Eye (tissue), 1 donor: ENCODE data around the gene OSBPL5.

Experiments
- DNase-seq: peaks from one replicate; pipeline ENCODE4 v3.0.0-alpha.2; 2015

OSBPL5 gene

GRCh38 chr11:3133261-3134217 lies 31.6 kb downstream of the OSBPL5 start:
- no peak for DNase-seq

DNA sequence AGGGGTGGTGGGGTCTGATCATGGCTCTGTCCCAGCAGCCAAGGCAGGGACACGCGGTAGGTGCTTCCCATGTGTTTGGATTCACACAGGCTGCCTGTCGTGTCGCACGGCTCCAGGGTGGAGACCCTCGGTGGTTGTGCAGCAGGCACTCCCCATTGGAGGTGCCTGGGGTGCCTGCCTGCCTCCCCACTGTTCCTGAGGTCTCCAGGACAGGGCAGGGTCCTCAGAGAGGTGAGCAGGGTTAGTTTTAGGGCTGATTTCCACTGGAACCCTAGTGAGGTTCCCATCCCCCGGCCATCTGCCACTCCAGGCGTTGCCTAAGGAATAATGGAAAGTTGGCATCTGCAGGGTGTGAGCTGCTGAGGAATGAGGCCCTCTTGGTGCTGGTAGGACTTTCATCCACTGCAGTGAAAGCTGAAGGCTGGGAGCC lies 32.3 kb downstream of the OSBPL5 start:
- no peak for DNase-seq

GRCh38 chr11:3132271-3132781 lies 32.8 kb downstream of the OSBPL5 start:
- DNase-seq = no peak

DNA sequence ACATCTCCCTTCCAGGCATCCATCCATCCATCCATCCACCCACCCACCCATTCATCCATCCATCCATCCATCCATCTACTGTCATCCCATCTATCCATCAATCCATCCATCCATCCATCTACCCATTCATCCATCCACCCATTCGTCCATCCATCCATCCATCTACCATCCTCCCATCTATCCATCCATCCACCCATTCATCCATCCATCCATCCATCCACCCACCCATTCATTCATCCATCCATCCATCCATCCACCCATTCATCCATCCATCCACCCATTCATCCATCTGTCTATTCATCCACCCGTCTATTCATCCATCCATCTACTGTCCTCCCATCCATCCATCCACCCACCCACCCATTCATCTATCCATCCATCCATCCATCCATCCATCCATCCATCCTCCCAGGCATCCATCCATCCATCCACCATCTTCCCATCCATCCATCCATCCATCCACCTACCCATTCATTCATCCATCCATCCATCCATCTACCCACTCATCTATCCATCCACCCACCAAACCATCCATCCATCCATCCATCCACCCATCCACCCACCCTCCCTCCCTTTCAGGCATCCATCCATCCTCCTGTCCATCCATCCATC lies 33.7 kb downstream of the OSBPL5 start:
- no peak for DNase-seq

GRCh38 chr11:3130269-3131071 lies 34.6 kb downstream of the OSBPL5 start:
- DNase-seq = no peak

DNA sequence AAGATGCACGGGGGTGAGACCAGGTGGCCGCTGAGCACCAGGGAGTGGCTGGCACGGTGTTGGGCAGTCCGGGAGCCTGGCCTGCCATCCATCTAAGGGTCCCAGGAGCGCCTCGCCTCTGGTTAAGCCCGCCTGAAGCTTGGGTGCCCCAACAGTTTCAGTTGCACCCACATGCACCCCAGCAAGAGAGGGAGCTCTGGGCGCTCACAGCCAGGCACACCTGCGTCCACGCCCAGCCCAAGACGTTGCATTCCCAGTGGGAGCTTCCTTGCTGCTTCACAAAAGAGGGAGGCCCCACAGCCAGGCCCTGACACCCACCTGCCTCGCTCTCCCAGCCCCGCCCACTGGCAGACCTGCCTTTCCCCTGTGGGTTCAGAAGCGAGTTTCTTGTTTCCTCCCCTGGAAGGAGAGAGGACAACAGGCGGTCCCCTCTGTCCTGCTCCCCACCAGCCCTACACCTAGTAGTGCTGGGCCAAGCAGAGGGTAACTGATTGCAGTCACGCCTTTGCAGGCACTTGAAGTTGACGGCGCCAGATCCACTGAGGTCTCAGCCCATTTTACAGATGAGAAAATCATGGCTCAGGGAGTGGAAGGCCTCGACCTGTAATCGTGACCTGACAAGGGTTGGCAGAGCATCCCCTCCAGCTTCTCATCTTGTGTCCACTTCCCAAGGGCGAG lies 35.4 kb downstream of the OSBPL5 start:
- DNase-seq = no peak

DNA sequence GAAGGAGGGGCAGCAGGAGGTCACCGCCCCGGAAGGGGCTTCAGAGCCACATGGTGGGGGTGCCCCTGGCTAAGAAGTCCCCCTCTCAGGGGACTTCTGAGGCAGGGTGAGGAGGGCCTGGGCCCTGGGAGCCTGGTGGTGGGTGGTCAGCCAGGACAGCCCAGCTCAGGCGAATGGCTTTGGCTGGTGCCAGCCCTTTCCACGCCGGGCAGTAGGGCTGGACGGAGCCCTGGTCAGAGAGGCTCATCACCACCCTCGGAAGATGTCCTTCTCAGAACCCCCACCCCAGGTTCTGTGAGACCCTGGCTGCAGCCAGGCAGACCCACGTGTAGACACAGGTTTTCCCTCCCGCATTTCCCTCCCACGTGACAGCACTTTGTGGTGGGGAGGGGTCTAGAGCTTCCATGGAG lies 35.9 kb downstream of the OSBPL5 start:
- DNase-seq = no peak

GRCh38 chr11:3128356-3129180 lies 36.5 kb downstream of the OSBPL5 start:
- DNase-seq = no peak

DNA sequence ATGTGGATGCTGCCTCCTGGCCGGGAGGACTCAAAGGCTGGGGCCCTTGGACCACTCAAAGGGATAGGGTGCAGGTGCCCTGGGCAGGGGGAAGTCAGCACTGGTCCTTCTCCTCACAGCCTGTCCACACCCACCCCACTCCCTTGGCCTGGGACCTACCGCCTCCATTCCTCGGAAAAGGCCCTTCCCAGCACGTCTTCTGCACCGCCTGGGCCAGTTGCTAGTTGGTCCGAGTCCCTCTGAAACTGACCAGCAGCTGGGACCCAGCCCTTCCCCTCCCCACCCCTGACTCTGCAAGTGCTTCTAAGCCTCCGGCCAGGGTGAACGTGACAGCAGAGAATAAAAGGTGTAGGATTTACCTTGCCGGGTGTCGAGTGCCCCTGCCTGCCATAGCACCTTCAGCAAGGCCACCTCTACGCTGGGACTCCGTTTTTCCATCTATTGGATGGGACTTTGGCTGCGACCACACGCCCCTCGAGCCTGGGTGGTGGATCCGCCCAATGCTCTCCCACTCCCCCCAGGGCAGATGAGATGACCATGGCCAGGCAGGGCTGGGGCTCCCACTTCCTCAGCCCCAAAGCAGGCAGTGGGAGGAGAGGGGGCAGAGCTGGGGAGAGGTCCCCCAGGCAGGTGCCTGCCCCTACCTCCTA lies 37.3 kb downstream of the OSBPL5 start:
- no peak for DNase-seq

GRCh38 chr11:3126901-3127691 lies 38.0 kb downstream of the OSBPL5 start:
- DNase-seq = no peak

DNA sequence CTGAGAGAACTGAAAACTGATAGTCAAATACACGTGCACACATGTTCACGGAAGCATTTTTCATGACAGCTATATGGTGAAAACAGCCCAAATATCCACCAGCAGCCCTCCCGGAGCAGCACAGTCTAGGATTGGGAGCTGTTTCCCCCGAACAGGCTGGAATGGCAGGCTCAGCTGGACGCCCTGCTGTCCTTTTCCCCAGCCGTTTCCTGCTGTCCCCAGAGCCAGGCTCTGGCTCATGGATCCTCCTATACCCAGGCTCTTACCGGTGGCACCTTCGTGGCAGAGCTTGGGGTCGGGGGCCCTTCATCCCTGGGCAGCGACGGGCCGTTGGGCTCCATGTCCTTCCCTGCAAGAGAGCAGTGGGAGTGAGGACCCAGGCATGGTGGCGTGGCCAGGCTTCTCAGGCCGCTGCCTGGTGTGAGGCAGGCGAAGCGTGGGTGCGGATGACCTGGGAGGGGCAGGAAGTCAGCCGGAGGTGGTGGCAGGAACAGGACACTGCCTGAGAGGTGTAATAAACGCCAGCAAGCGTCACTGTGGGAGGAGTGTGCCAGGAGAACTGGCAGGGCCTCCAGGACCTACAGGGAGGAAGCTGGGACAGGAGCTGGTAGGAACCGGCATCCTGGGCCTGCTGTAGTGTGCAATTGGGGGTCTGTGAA lies 38.8 kb downstream of the OSBPL5 start:
- DNase-seq = no peak

GRCh38 chr11:3124821-3125220 lies 40.3 kb downstream of the OSBPL5 start:
- no peak for DNase-seq

DNA sequence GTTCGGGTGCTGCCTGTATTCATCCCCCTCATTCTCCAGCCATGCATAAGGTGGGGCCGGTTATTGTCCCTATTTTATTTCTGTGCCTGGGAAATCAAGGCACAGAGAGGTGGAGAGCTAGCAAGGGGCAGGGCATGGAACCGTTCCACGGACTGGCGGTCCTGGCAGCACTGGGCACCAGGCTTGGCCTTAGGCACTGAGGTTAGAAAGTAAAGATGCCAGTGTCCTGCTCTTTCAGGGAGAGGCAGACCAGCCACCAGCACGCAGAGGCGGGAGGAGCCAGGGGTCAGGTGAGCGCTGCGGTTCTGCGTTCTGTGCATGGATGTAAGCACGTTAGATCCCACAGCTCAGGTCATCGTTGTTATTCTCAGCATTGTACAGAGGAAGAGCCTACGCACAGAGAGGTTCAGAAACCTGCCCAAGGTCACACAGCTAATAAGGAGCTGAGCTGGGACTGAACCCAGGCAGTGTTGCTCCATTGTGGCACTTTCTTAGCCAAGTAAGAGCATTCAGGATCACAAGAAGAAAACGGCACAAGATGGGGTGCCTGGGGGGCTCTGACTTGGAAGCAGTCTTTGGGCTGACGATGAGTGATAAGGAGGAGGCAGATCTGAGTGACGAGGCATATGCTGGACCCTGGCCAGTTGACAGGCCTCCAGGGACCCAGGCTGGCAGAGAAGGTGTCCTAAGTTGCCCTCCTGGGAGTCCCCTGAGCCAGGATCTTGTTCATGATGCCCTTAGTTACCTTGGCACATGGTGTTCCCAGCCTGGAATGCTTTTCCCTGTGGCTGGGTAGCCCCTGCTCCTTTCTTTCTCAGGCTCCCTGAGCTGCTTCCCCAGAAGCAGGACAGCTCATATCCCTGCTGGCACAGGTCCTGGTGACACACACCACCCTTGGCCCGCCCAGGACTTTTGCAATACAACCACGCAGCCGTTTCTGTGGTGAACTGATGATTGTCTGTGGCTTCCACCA lies 41.1 kb downstream of the OSBPL5 start:
- no peak for DNase-seq

DNA sequence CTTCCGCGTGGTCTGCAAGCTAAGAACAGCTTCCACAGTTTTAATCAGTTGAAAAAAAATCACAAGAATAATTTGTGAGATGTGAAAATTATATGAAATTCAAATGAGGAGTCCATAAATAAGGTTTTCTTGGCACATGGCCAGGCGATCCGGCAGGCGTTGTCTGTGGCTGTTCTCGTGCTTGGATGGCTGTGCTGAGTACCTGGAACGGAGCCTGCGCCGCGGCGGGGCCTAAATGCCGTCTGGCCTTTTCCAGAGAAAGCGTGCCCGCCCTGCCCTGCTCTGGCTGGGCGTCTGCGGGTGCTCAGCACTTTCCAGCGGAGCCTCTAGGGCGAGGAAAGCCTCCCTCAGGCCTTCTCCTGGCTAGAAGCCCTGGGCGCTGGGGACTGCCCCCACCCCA lies 41.8 kb downstream of the OSBPL5 start:
- no peak for DNase-seq

GRCh38 chr11:3122775-3123201 lies 42.3 kb downstream of the OSBPL5 start:
- no peak for DNase-seq

- no peak for DNase-seq
Measured at GRCh38 chr11:3121931-3122774, 43.0 kb downstream of the OSBPL5 start.

DNA sequence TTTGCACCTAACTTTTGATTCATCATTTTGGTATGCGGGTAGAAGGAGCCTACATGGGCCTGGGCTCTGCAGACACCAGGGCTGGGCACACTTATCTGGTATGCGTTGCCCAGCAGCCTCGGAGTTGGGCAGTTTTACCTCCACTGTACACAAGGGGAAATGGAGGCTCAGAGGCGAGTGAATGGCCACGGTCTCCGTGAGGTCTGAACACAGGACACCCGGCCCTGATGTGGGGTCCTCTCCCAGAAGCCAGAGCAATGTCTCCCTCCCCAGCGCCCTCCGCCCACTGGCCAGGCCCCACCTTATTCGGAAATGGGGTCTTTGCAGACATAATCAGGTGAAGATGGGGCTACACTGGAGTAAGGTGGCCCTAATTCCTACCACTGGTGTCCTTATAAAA lies 43.7 kb downstream of the OSBPL5 start:
- DNase-seq = no peak
